ENCODE results near the gene TIMM44.

DNA sequence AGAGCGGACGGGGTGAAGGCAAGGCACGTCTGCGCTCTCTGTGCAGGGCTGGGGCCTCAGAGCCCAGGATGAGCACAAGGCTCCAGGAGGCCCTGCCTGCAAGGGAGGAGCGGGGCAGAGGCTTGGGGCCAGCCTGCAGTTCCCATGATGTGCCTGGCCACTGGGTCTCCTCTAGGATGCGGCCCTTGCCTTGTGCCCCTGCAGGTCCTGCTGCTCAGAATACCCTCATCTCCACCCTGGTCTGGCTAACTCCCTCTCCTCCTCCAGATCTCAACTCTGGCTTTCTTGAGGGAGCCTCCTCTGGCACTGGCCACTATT lies 34.2 kb upstream of the TIMM44 start:
- no peak for TF ChIP-seq POLR2A (IDR thresholded peaks at IDR 0.05)
- no peak for TF ChIP-seq EP300 (IDR thresholded peaks at IDR 0.05; ENCODE audit: low read depth)
- TF ChIP-seq, protein P1, sequence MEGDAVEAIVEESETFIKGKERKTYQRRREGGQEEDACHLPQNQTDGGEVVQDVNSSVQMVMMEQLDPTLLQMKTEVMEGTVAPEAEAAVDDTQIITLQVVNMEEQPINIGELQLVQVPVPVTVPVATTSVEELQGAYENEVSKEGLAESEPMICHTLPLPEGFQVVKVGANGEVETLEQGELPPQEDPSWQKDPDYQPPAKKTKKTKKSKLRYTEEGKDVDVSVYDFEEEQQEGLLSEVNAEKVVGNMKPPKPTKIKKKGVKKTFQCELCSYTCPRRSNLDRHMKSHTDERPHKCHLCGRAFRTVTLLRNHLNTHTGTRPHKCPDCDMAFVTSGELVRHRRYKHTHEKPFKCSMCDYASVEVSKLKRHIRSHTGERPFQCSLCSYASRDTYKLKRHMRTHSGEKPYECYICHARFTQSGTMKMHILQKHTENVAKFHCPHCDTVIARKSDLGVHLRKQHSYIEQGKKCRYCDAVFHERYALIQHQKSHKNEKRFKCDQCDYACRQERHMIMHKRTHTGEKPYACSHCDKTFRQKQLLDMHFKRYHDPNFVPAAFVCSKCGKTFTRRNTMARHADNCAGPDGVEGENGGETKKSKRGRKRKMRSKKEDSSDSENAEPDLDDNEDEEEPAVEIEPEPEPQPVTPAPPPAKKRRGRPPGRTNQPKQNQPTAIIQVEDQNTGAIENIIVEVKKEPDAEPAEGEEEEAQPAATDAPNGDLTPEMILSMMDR (IDR thresholded peaks at IDR 0.05) = no peak
- TF ChIP-seq POLR2AphosphoS5 (IDR thresholded peaks at IDR 0.05) = no peak
